Stimulated activated CD8-positive, alpha-beta memory T cell treated with anti-CD3 and anti-CD28 coated beads, Interleukin-12 subunit alpha, Interleukin-12 subunit beta, amount 100 ng/mL, for 24 hours (primary cell): Measurements from ENCODE around the gene CCNT2.
"Not testable (repeated sequence)": the region's sequence is repeated elsewhere in the genome, so short reads cannot be mapped to it uniquely, and the experiment has no call there.

ENCODE experiments used
- DNase-seq: peaks from one replicate; pipeline ENCODE4 v3.0.0-alpha.2; 2020; ENCODE audit errors: extremely low read depth

CCNT2 gene

GRCh38 chr2:134918526-134919340, at the start of gene CCNT2:
CCNT2 (plus strand) TSS chr2:134918822; CDS start chr2:134918855, 33 bp downstream.
- DNase-seq = peak; percentile 100

GRCh38 chr2:134869946-134870736, 48.5 kb upstream of the CCNT2 start:
- DNase-seq = no peak

- no peak for DNase-seq
Measured at GRCh38 chr2:134873152-134873551, 45.5 kb upstream of the CCNT2 start.

GRCh38 chr2:134875309-134875708, 43.3 kb upstream of the CCNT2 start:
- no peak for DNase-seq

GRCh38 chr2:134882773-134883172, 35.8 kb upstream of the CCNT2 start:
- no peak for DNase-seq

- DNase-seq = no peak
Measured at GRCh38 chr2:134883552-134884293, 34.9 kb upstream of the CCNT2 start.

GRCh38 chr2:134884435-134884834, 34.2 kb upstream of the CCNT2 start:
- DNase-seq = no peak

GRCh38 chr2:134892282-134893035, 26.2 kb upstream of the CCNT2 start:
- DNase-seq = no peak

- DNase-seq = no peak
Measured at GRCh38 chr2:134897932-134898331, 20.7 kb upstream of the CCNT2 start.

GRCh38 chr2:134899204-134899603, 19.4 kb upstream of the CCNT2 start:
- DNase-seq = no peak

GRCh38 chr2:134900151-134900550, 18.5 kb upstream of the CCNT2 start:
- DNase-seq = no peak

- DNase-seq = not testable (repeated sequence)
Measured at GRCh38 chr2:134903701-134904100, 14.9 kb upstream of the CCNT2 start.

- DNase-seq = no peak
Measured at GRCh38 chr2:134905168-134905567, 13.5 kb upstream of the CCNT2 start.

- DNase-seq = no peak
Measured at GRCh38 chr2:134906726-134907125, 11.9 kb upstream of the CCNT2 start.

- DNase-seq = not testable (repeated sequence)
Measured at GRCh38 chr2:134907441-134908116, 11.0 kb upstream of the CCNT2 start.

- DNase-seq = no peak
Measured at GRCh38 chr2:134910763-134911399, 7.7 kb upstream of the CCNT2 start.

- no peak for DNase-seq
Measured at GRCh38 chr2:134911400-134911785, 7.2 kb upstream of the CCNT2 start.

- no peak for DNase-seq
Measured at GRCh38 chr2:134912361-134912760, 6.3 kb upstream of the CCNT2 start.

- DNase-seq = no peak
Measured at GRCh38 chr2:134917360-134917865, 1.2 kb upstream of the CCNT2 start.

GRCh38 chr2:134917888-134918525, 615 bp upstream of the CCNT2 start:
- DNase-seq = no peak
